H9 (cell line): ENCODE measurements around the gene RBM45. TPM values are rescaled to one million over a fixed set of nuclear protein-coding genes. Genes with fewer than 3 reads are reported as not detected.

Experiments
- DNase-seq: peaks from one replicate; pipeline ENCODE4 v3.0.0-alpha.2; 2017
- H2AFZ ChIP-seq: one replicate; pipeline ENCODE4 v1.6.1; 2013; ENCODE audit warnings: mild to moderate bottlenecking, low read length, control low read depth, moderate library complexity
- H2AK5ac ChIP-seq: 2 replicates; pipeline ENCODE4 v1.6.1; 2013; ENCODE audit warnings: low read length, control low read depth, mixed read lengths; ENCODE audit not compliant: insufficient read length
- H2BK120ac ChIP-seq: one replicate; pipeline ENCODE4 v1.6.1; 2013; ENCODE audit warnings: low read depth, mild to moderate bottlenecking, low read length, control low read depth, inconsistent platforms; ENCODE audit not compliant: poor library complexity, severe bottlenecking
- H2BK12ac ChIP-seq: 2 replicates; pipeline ENCODE4 v1.6.1; 2013; ENCODE audit warnings: low read length, control low read depth, mixed read lengths, low read depth; ENCODE audit not compliant: insufficient read length
- H2BK15ac ChIP-seq: 2 replicates; pipeline ENCODE4 v1.6.1; 2013; ENCODE audit warnings: low read depth, low read length, control low read depth
- H2BK20ac ChIP-seq: one replicate; pipeline ENCODE4 v1.6.1; 2013; ENCODE audit warnings: low read depth, mild to moderate bottlenecking, low read length, control low read depth, inconsistent platforms; ENCODE audit not compliant: poor library complexity, severe bottlenecking
- H2BK5ac ChIP-seq: 2 replicates; pipeline ENCODE4 v1.6.1; 2013; ENCODE audit warnings: low read length, control low read depth, mixed read lengths; ENCODE audit not compliant: insufficient read length
- H3K14ac ChIP-seq: 2 replicates; pipeline ENCODE4 v1.6.1; 2013; ENCODE audit warnings: low read length, control low read depth; ENCODE audit not compliant: insufficient read depth
- H3K18ac ChIP-seq: 2 replicates; pipeline ENCODE4 v1.6.1; 2013; ENCODE audit warnings: low read depth, mild to moderate bottlenecking, mixed read lengths, low read length, control low read depth; ENCODE audit not compliant: insufficient read length
- H3K23ac ChIP-seq: 2 replicates; pipeline ENCODE4 v1.6.1; 2013; ENCODE audit warnings: low read length, control low read depth, mixed read lengths, low read depth; ENCODE audit not compliant: insufficient read length
- H3K23me2 ChIP-seq: 2 replicates; pipeline ENCODE4 v1.6.1; 2013; ENCODE audit warnings: low read depth, mild to moderate bottlenecking, mixed read lengths, low read length, control low read depth; ENCODE audit not compliant: insufficient read length, poor library complexity, severe bottlenecking
- H3K27ac ChIP-seq: 2 replicates; pipeline ENCODE4 v1.5.1; 2013; ENCODE audit warnings: low read length, control low read depth, mixed read lengths, low read depth; ENCODE audit not compliant: insufficient read length
- H3K27me3 ChIP-seq: 2 replicates; pipeline ENCODE4 v1.6.1; 2013; ENCODE audit warnings: low read length, control low read depth, inconsistent platforms; ENCODE audit not compliant: insufficient read depth
- H3K4ac ChIP-seq: 2 replicates; pipeline ENCODE4 v1.6.1; 2013; ENCODE audit warnings: low read depth, mild to moderate bottlenecking, control low read depth, inconsistent platforms, low read length, moderate library complexity
- H3K4me1 ChIP-seq: 2 replicates; pipeline ENCODE4 v1.6.1; 2013; ENCODE audit warnings: low read length, control low read depth, inconsistent platforms; ENCODE audit not compliant: insufficient read depth
- H3K4me2 ChIP-seq: 2 replicates; pipeline ENCODE4 v1.6.1; 2013; ENCODE audit warnings: low read length, control low read depth, mixed read lengths; ENCODE audit not compliant: insufficient read length, insufficient read depth
- H3K56ac ChIP-seq: 2 replicates; pipeline ENCODE4 v1.6.1; 2013; ENCODE audit warnings: low read depth, mild to moderate bottlenecking, mixed read lengths, low read length, control low read depth; ENCODE audit not compliant: insufficient read length
- H3K79me1 ChIP-seq: 2 replicates; pipeline ENCODE4 v1.6.1; 2013; ENCODE audit warnings: low read depth, mild to moderate bottlenecking, moderate library complexity, low read length, control low read depth, inconsistent platforms; ENCODE audit not compliant: insufficient read depth, poor library complexity, severe bottlenecking
- H3K79me2 ChIP-seq: 2 replicates; pipeline ENCODE4 v1.6.1; 2013; ENCODE audit warnings: low read length, control low read depth, inconsistent platforms; ENCODE audit not compliant: insufficient read depth
- H3K9ac ChIP-seq: 2 replicates; pipeline ENCODE4 v1.6.1; 2013; ENCODE audit warnings: low read length, control low read depth, mixed read lengths; ENCODE audit not compliant: insufficient read length; ENCODE audit errors: extremely low read depth
- H3K9me3 ChIP-seq: one replicate; pipeline ENCODE4 v1.6.1; 2013; ENCODE audit warnings: low read depth, low read length, inconsistent platforms; ENCODE audit not compliant: control insufficient read depth
- H3T11ph ChIP-seq: one replicate; pipeline ENCODE4 v1.6.1; 2013; ENCODE audit warnings: mild to moderate bottlenecking, low read length, control low read depth, inconsistent platforms
- H4K20me1 ChIP-seq: one replicate; pipeline ENCODE4 v1.6.1; 2013; ENCODE audit not compliant: control insufficient read depth, insufficient read length, insufficient read depth
- H4K5ac ChIP-seq: 2 replicates; pipeline ENCODE4 v1.6.1; 2013; ENCODE audit warnings: low read depth, mild to moderate bottlenecking, mixed read lengths, low read length, control low read depth; ENCODE audit not compliant: insufficient read length
- H4K8ac ChIP-seq: replicated peaks from 2 replicates; pipeline ENCODE4 v1.6.1; 2013; ENCODE audit warnings: low read length, control low read depth, mixed read lengths, low read depth; ENCODE audit not compliant: insufficient read length
- H4K91ac ChIP-seq: 2 replicates; pipeline ENCODE4 v1.6.1; 2013; ENCODE audit warnings: low read depth, mild to moderate bottlenecking, moderate library complexity, mixed read lengths, low read length, control low read depth; ENCODE audit not compliant: insufficient read length
- H3K27ac Mint-ChIP-seq, 3 experiments: 2 replicates in 2 of 3; 3 replicates in 1 of 3; pipeline ENCODE4 v1.8.0; 2020 to 2021; ENCODE audit warnings: mixed read lengths in 3 of 3, mild to moderate bottlenecking in 1 of 3, moderate library complexity in 1 of 3
- H3K27me3 Mint-ChIP-seq: 2 replicates; pipeline ENCODE4 v1.8.0; 2021; ENCODE audit warnings: low read depth, mild to moderate bottlenecking, moderate library complexity, mixed read lengths
- H3K36me3 Mint-ChIP-seq, 3 experiments: 2 replicates in 2 of 3; 3 replicates in 1 of 3; pipeline ENCODE4 v1.8.0; 2020 to 2021; ENCODE audit warnings: low read depth in 3 of 3, mixed read lengths in 3 of 3; ENCODE audit not compliant: insufficient read depth in 1 of 3
- H3K4me1 Mint-ChIP-seq, 2 experiments: 2 replicates each; pipeline ENCODE4 v1.8.0; 2020; ENCODE audit warnings: mixed read lengths in 2 of 2
- H3K4me3 Mint-ChIP-seq, 2 experiments: 2 replicates in 1 of 2; 3 replicates in 1 of 2; pipeline ENCODE4 v1.8.0; 2020 to 2021; ENCODE audit warnings: mild to moderate bottlenecking in 2 of 2, mixed read lengths in 2 of 2, moderate library complexity in 1 of 2
- H3K9me3 Mint-ChIP-seq, 2 experiments: 2 replicates in 1 of 2; 3 replicates in 1 of 2; pipeline ENCODE4 v1.8.0; 2020; ENCODE audit warnings: mild to moderate bottlenecking in 2 of 2, mixed read lengths in 2 of 2, moderate library complexity in 1 of 2
- CTCF ChIP-seq: fragments of 200-600 bp; sonication (generic); conservative IDR thresholded peaks from 3 replicates; pipeline ENCODE4 v1.8.0; 2021; ENCODE audit warnings: antibody characterized with exemption, mild to moderate bottlenecking
- total RNA-seq: library from RNA; stranded (reverse); gene quantifications from 2 replicates; pipeline ENCODE4 v1.2.1, GENCODE V29; 2021

Gene RBM45
- total RNA-seq, 1 experiment from 2014 or later, result 13.9 TPM

GRCh38 chr2:178093471-178093870, 18.8 kb upstream of the RBM45 start:
- H2BK5ac ChIP-seq, result no peak overlapping the region
- H2AFZ ChIP-seq, result no peak overlapping the region
- H3K79me2 ChIP-seq, result no peaks in the 10 kb centered on the region
- no peaks in the 10 kb centered on the region; the same call in 1 of the 2 replicates for H3K27me3 Mint-ChIP-seq
- no peak overlapping the region for H3K4me2 ChIP-seq
- H3K9me3 ChIP-seq, result no peaks in the 10 kb centered on the region
- no peak overlapping the region for H2BK15ac ChIP-seq
- no peak overlapping the region for H3K4me3 Mint-ChIP-seq
- H3K27me3 ChIP-seq, result no peaks in the 10 kb centered on the region
- no peak overlapping the region for H2BK12ac ChIP-seq
- no peak overlapping the region for H2BK20ac ChIP-seq
- no peak overlapping the region for H4K5ac ChIP-seq
- H3K4me1 Mint-ChIP-seq, result no peaks in the 10 kb centered on the region
- no peak overlapping the region for H4K8ac ChIP-seq
- DNase-seq, result no peak
- no peaks in the 10 kb centered on the region for H3K23me2 ChIP-seq
- H3K79me1 ChIP-seq, result no peaks in the 10 kb centered on the region
- H3K4me1 ChIP-seq, result no peaks in the 10 kb centered on the region
- H3K9ac ChIP-seq, result no peak overlapping the region
- no peak overlapping the region for H3K56ac ChIP-seq
- H4K91ac ChIP-seq, result no peak overlapping the region
- H4K20me1 ChIP-seq, result no peaks in the 10 kb centered on the region
- no peak overlapping the region for H3T11ph ChIP-seq
- no peak overlapping the region for H3K14ac ChIP-seq
- no peaks in the 10 kb centered on the region for H3K36me3 Mint-ChIP-seq
- no peak overlapping the region for H3K4ac ChIP-seq
- H3K9me3 Mint-ChIP-seq, result peaks cover 4 to 5% of the 10 kb centered on the region in 2 experiments; a peak in 2 of 5 replicates
- H2AK5ac ChIP-seq, result no peak overlapping the region
- no peak overlapping the region for H2BK120ac ChIP-seq
- no peak for TF ChIP-seq CTCF
- H3K18ac ChIP-seq, result no peak overlapping the region
- no peak overlapping the region for H3K27ac ChIP-seq
- H3K27ac Mint-ChIP-seq, result no peak overlapping the region
- H3K23ac ChIP-seq, result no peak overlapping the region
